ENCODE results near the gene NFIB. TPM values are rescaled to one million over a fixed set of nuclear protein-coding genes. Genes with fewer than 3 reads are reported as not detected.

NFIB gene
- total RNA-seq, 5 donors from 2014 or later (not counting 1 experiment from before 2014, with no cell fraction given) = 0.15 to 0.89 (median 0.39) TPM; not detected in 1

DNA sequence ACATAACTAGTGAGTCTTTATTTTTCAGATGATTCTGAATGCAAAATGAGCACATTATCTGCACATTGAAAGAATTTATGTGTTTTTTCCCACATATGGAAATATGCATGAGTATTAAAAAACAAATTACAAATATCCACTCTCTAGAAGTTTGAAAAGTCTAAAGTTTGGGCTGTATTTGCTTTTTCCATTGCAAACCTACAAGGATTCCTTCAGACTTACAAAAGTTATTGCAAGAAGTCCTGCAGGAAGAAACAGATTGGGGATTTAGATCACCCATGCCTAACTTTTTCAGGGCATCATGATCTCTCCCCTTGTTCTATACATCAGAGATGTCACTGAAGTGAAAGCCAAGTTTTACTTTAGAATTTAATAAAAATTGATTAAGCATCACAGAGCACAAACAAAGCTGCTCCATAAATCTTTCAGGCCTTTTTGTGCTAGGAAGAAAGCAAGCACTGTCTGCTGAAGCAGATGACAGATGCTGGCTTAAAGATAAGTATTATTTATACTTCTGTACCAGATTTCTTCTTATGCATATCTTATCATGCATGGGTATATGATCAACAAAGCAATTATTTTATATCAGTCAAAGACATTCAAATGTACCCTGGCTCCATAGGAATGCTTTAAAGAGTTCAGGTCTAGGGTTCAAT, 71.7 kb downstream of the NFIB start:
- no peaks in the 10 kb centered on the region for H3K36me3 Mint-ChIP-seq

DNA sequence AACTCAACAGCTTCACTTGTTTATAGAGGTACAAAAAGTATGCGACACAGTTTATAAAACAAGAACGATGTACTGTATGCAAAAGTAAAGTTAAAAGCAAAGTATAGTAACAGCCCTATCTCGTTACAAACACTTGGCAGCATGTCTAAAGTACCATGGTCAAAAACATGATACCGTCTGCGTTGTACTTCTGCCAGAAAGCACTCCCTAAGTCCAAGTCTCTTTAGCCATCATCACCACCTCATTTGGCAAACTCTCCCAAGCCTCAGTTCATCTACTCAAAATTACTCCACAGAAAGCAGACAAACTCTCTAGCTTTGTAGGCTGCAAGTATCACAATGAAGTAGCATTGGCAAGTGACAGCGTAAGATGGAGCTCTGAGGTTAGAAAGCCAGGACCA, 73.4 kb downstream of the NFIB start:
- no peak for ATAC-seq (replicated peaks in 1 of 4)
- Mint-ChIP-seq H3K4me3 (no peak overlapping the region), H3K36me3 (no peaks in the 10 kb centered on the region), H3K27me3 (peaks cover 7 to 13% of the 10 kb centered on the region in 2 donors), H3K27ac (no peak overlapping the region), H3K9me3 (peaks cover 0 to 5% (median 0%) of the 10 kb centered on the region in 3 donors), H3K4me1 (no peaks in the 10 kb centered on the region)
- H3K9me3 ChIP-seq = no peaks in the 10 kb centered on the region
- 88% methylated on average over 4 of the region's 6 CpGs for WGBS (ENCODE audit: insufficient coverage)
- ChIA-PET CTCF (no interaction called here), POLR2A (no interaction called here)
- H3K4me1 ChIP-seq (ENCODE audit: control insufficient read depth in 1 of 2, extremely low read depth in 1 of 2, insufficient read depth in 2 of 2, low read length in 2 of 2) = no peaks in the 10 kb centered on the region
- no peak for DNase-seq
- H3K36me3 ChIP-seq (ENCODE audit: control insufficient read depth in 2 of 2, extremely low read depth in 1 of 2, insufficient read depth in 1 of 2, low read length in 1 of 2) = no peaks in the 10 kb centered on the region
- no peak overlapping the region for H3K4me3 ChIP-seq (ENCODE audit: control insufficient read depth in 1 of 2, extremely low read depth in 1 of 2, low read length in 1 of 2)
- no peaks in the 10 kb centered on the region for H3K27me3 ChIP-seq (replicated peaks in 1 of 2; ENCODE audit: control insufficient read depth in 2 of 2, extremely low read depth in 1 of 2, insufficient read depth in 2 of 2, low read length in 1 of 2)
- no peak overlapping the region for H3K27ac ChIP-seq (ENCODE audit: low read length)

More for the DNA sequence above, 71.7 kb downstream of the NFIB start:
- H3K4me1 ChIP-seq (ENCODE audit: control insufficient read depth in 1 of 2, extremely low read depth in 1 of 2, insufficient read depth in 2 of 2, low read length in 2 of 2) = no peaks in the 10 kb centered on the region
- no peaks in the 10 kb centered on the region for H3K9me3 ChIP-seq
- no peak overlapping the region for H3K4me3 ChIP-seq (ENCODE audit: control insufficient read depth in 1 of 2, extremely low read depth in 1 of 2, low read length in 1 of 2)
- ATAC-seq (replicated peaks in 1 of 4) = no peak
- H3K4me3 Mint-ChIP-seq = no peak overlapping the region
- ChIA-PET POLR2A (no interaction called here), CTCF (no interaction called here)
- no peak overlapping the region for H3K27ac Mint-ChIP-seq
- no peaks in the 10 kb centered on the region for H3K4me1 Mint-ChIP-seq
- H3K36me3 ChIP-seq (ENCODE audit: control insufficient read depth in 2 of 2, extremely low read depth in 1 of 2, insufficient read depth in 1 of 2, low read length in 1 of 2) = no peaks in the 10 kb centered on the region
- DNase-seq = no peak
- peaks cover 2 to 20% of the 10 kb centered on the region in 2 donors for H3K27me3 Mint-ChIP-seq
- H3K27ac ChIP-seq (ENCODE audit: low read length) = no peak overlapping the region
- peaks cover 0 to 5% (median 0%) of the 10 kb centered on the region in 3 donors for H3K9me3 Mint-ChIP-seq
- peaks cover 0 to under 1% of the 10 kb centered on the region in 2 experiments for H3K27me3 ChIP-seq (replicated peaks in 1 of 2; ENCODE audit: control insufficient read depth in 2 of 2, extremely low read depth in 1 of 2, insufficient read depth in 2 of 2, low read length in 1 of 2)

DNA sequence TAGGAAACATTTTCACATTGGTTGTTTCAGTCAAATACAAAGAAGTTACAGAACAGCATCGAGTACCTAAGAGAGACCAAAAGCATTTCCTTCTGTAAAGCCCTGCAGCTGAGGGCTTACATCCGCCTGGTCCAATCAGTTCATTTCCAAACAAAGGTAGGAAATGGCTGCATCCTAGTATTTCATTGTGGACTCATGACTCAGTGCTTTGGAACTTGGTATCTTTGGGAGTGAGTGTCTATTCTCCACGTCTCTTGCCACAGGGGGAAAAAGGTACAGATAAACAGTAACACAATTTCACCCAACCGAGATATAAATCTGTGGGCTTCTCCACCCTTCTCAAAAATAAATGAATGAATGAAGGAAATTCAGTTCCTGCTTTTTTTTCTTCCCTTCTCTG, 75.4 kb downstream of the NFIB start:
- no peaks in the 10 kb centered on the region for H3K4me1 Mint-ChIP-seq
- no peaks in the 10 kb centered on the region for H3K36me3 Mint-ChIP-seq
- DNase-seq (no peak), ATAC-seq (replicated peaks in 1 of 4) (no peak)
- POLR2A ChIA-PET = no interaction called here
- CTCF ChIA-PET = no interaction called here
- H3K27me3 Mint-ChIP-seq = peaks cover 7% of the 10 kb centered on the region in 2 donors
- no peak overlapping the region for H3K27ac Mint-ChIP-seq
- WGBS (ENCODE audit: insufficient coverage) = 13% methylated on average over 1 of the region's 4 CpGs
- H3K9me3 Mint-ChIP-seq = peaks cover 0 to 5% (median 0%) of the 10 kb centered on the region in 3 donors
- Histone ChIP-seq H3K4me3 (ENCODE audit: control insufficient read depth in 1 of 2, extremely low read depth in 1 of 2, low read length in 1 of 2) (no peak overlapping the region), H3K9me3 (no peaks in the 10 kb centered on the region), H3K27me3 (replicated peaks in 1 of 2; ENCODE audit: control insufficient read depth in 2 of 2, extremely low read depth in 1 of 2, insufficient read depth in 2 of 2, low read length in 1 of 2) (no peaks in the 10 kb centered on the region), H3K36me3 (ENCODE audit: control insufficient read depth in 2 of 2, extremely low read depth in 1 of 2, insufficient read depth in 1 of 2, low read length in 1 of 2) (no peaks in the 10 kb centered on the region), H3K4me1 (ENCODE audit: control insufficient read depth in 1 of 2, extremely low read depth in 1 of 2, insufficient read depth in 2 of 2, low read length in 2 of 2) (no peaks in the 10 kb centered on the region), H3K27ac (ENCODE audit: low read length) (no peak overlapping the region)
- H3K4me3 Mint-ChIP-seq = no peak overlapping the region

GRCh38 chr9:14238079-14238478, 75.9 kb downstream of the NFIB start:
- peaks cover 0 to 5% (median 0%) of the 10 kb centered on the region in 3 donors for H3K9me3 Mint-ChIP-seq
- H3K27ac ChIP-seq (ENCODE audit: low read length) = no peak overlapping the region
- H3K36me3 Mint-ChIP-seq = no peaks in the 10 kb centered on the region
- POLR2A ChIA-PET = interaction anchor here in 1 of 2 donors (0.7 kb wide), 1 partner anchor 118 kb away, joined by 3 read pairs; no protein-coding TSS in a partner anchor
- H3K9me3 ChIP-seq = no peaks in the 10 kb centered on the region
- ATAC-seq (replicated peaks in 1 of 4) = no peak
- 60% methylated on average over 1 of the region's 3 CpGs for WGBS (ENCODE audit: insufficient coverage)
- CTCF ChIA-PET = no interaction called here
- H3K4me3 ChIP-seq (ENCODE audit: control insufficient read depth in 1 of 2, extremely low read depth in 1 of 2, low read length in 1 of 2) = no peak overlapping the region
- H3K4me1 Mint-ChIP-seq = no peaks in the 10 kb centered on the region
- no peak for DNase-seq
- H3K4me1 ChIP-seq (ENCODE audit: control insufficient read depth in 1 of 2, extremely low read depth in 1 of 2, insufficient read depth in 2 of 2, low read length in 2 of 2) = no peaks in the 10 kb centered on the region
- H3K36me3 ChIP-seq (ENCODE audit: control insufficient read depth in 2 of 2, extremely low read depth in 1 of 2, insufficient read depth in 1 of 2, low read length in 1 of 2) = no peaks in the 10 kb centered on the region
- peaks cover 7% of the 10 kb centered on the region in 2 donors for H3K27me3 Mint-ChIP-seq
- no peaks in the 10 kb centered on the region for H3K27me3 ChIP-seq (replicated peaks in 1 of 2; ENCODE audit: control insufficient read depth in 2 of 2, extremely low read depth in 1 of 2, insufficient read depth in 2 of 2, low read length in 1 of 2)
- no peak overlapping the region for H3K4me3 Mint-ChIP-seq
- H3K27ac Mint-ChIP-seq = no peak overlapping the region

DNA sequence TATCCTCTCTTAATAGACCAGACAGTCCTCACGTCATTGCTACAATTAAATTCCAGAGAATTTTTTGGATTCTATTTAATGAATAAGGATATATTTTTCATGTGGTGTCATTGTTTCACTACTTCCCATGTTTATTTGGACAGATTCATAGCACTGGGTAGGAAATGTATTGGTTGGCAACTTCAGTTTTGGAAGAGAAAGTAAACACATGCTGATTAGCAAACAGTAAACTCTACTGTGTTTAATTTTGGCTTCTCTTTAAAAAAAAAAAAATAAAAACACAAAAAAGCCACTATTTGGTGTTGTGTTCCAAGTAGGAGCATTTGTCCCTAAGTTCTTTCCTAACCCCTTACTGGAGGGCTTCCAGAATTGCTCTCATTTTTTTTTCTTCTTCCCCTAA, 77.3 kb downstream of the NFIB start:
- Histone ChIP-seq H3K36me3 (ENCODE audit: control insufficient read depth in 2 of 2, extremely low read depth in 1 of 2, insufficient read depth in 1 of 2, low read length in 1 of 2) (no peaks in the 10 kb centered on the region), H3K4me1 (ENCODE audit: control insufficient read depth in 1 of 2, extremely low read depth in 1 of 2, insufficient read depth in 2 of 2, low read length in 2 of 2) (no peaks in the 10 kb centered on the region), H3K9me3 (no peaks in the 10 kb centered on the region), H3K27me3 (replicated peaks in 1 of 2; ENCODE audit: control insufficient read depth in 2 of 2, extremely low read depth in 1 of 2, insufficient read depth in 2 of 2, low read length in 1 of 2) (no peaks in the 10 kb centered on the region), H3K27ac (ENCODE audit: low read length) (no peak overlapping the region), H3K4me3 (ENCODE audit: control insufficient read depth in 1 of 2, extremely low read depth in 1 of 2, low read length in 1 of 2) (no peak overlapping the region)
- Mint-ChIP-seq H3K36me3 (no peaks in the 10 kb centered on the region), H3K27me3 (peaks cover 7% of the 10 kb centered on the region in 2 donors), H3K9me3 (peaks cover 0 to 5% (median 0%) of the 10 kb centered on the region in 3 donors), H3K4me3 (no peak overlapping the region), H3K27ac (no peak overlapping the region), H3K4me1 (no peaks in the 10 kb centered on the region)
- ATAC-seq (replicated peaks in 1 of 4) = no peak
- WGBS (ENCODE audit: insufficient coverage) = no CpG with 5 or more reads among the region's 1 CpG
- no peak for DNase-seq
- ChIA-PET CTCF (no interaction called here), POLR2A (no interaction called here)

DNA sequence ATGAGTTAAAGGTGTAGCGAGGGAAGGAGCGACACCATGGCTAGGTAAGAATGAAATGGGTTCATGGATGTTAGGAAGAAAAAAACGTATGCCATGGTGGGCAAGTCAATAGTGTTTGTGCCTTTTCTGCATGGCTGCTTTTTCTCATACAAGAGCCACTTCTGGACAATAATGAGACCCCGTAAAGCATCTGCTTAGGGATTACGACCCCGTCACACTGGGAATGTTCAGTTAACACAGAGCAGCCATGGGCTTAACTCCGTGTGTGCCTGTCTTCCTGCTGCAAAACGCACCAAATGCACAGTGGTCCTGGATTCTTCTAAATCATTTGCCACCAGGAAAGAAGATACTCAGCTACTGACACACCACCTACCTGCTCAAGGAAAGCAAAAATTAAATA, 81.8 kb downstream of the NFIB start:
- Histone ChIP-seq H3K4me3 (ENCODE audit: control insufficient read depth in 1 of 2, extremely low read depth in 1 of 2, low read length in 1 of 2) (no peak overlapping the region), H3K36me3 (ENCODE audit: control insufficient read depth in 2 of 2, extremely low read depth in 1 of 2, insufficient read depth in 1 of 2, low read length in 1 of 2) (no peaks in the 10 kb centered on the region), H3K9me3 (no peaks in the 10 kb centered on the region), H3K4me1 (ENCODE audit: control insufficient read depth in 1 of 2, extremely low read depth in 1 of 2, insufficient read depth in 2 of 2, low read length in 2 of 2) (no peaks in the 10 kb centered on the region), H3K27me3 (replicated peaks in 1 of 2; ENCODE audit: control insufficient read depth in 2 of 2, extremely low read depth in 1 of 2, insufficient read depth in 2 of 2, low read length in 1 of 2) (peaks cover 0 to 6% of the 10 kb centered on the region in 2 experiments), H3K27ac (ENCODE audit: low read length) (no peak overlapping the region)
- 87% methylated on average over 7 of the region's 8 CpGs for WGBS (ENCODE audit: insufficient coverage)
- DNase-seq = no peak
- Mint-ChIP-seq H3K4me3 (no peak overlapping the region), H3K4me1 (no peaks in the 10 kb centered on the region), H3K9me3 (no peaks in the 10 kb centered on the region), H3K36me3 (no peaks in the 10 kb centered on the region), H3K27ac (no peak overlapping the region), H3K27me3 (peaks cover 0 to 3% of the 10 kb centered on the region in 2 donors)
- CTCF ChIA-PET = no interaction called here
- POLR2A ChIA-PET = no interaction called here
- no peak for ATAC-seq (replicated peaks in 1 of 4)

Measured in T-cell (primary cell).